HUES64 (cell line): Measurements from ENCODE around the gene HSP90AA1.
"Not testable (repeated sequence)": the region's sequence is repeated elsewhere in the genome, so short reads cannot be mapped to it uniquely, and the experiment has no call there.

Experiments
- H3K27ac ChIP-seq: 2 replicates; pipeline ENCODE4 v1.7.0; 2013; ENCODE audit warnings: low read depth, low read length, inconsistent platforms
- H3K27me3 ChIP-seq: 2 replicates; pipeline ENCODE4 v1.6.1; 2013; ENCODE audit warnings: mild to moderate bottlenecking, low read length; ENCODE audit not compliant: insufficient read depth
- H3K36me3 ChIP-seq: 2 replicates; pipeline ENCODE4 v1.6.1; 2013; ENCODE audit warnings: mild to moderate bottlenecking, low read length; ENCODE audit not compliant: insufficient read depth
- H3K4me1 ChIP-seq: 2 replicates; pipeline ENCODE4 v1.6.1; 2013; ENCODE audit warnings: mild to moderate bottlenecking, low read length, moderate library complexity; ENCODE audit not compliant: insufficient read depth
- H3K4me3 ChIP-seq: 2 replicates; pipeline ENCODE4 v1.5.1; 2013; ENCODE audit warnings: mild to moderate bottlenecking, low read length, moderate library complexity
- H3K9ac ChIP-seq: 2 replicates; pipeline ENCODE4 v1.6.1; 2013; ENCODE audit warnings: mild to moderate bottlenecking, low read depth, low read length
- H3K9me3 ChIP-seq: 2 replicates; pipeline ENCODE4 v1.6.1; 2013; ENCODE audit warnings: low read depth, low read length; ENCODE audit not compliant: insufficient read depth
- WGBS: fragments of 150-250, 120-280 bp; methylation state at CpG from one replicate; pipeline ENCODE4 v1.1.7; 2013; ENCODE audit warnings: missing lambda C conversion rate; 5-methylcytosine and 5-hydroxymethylcytosine counted together

The HSP90AA1 gene

DNA sequence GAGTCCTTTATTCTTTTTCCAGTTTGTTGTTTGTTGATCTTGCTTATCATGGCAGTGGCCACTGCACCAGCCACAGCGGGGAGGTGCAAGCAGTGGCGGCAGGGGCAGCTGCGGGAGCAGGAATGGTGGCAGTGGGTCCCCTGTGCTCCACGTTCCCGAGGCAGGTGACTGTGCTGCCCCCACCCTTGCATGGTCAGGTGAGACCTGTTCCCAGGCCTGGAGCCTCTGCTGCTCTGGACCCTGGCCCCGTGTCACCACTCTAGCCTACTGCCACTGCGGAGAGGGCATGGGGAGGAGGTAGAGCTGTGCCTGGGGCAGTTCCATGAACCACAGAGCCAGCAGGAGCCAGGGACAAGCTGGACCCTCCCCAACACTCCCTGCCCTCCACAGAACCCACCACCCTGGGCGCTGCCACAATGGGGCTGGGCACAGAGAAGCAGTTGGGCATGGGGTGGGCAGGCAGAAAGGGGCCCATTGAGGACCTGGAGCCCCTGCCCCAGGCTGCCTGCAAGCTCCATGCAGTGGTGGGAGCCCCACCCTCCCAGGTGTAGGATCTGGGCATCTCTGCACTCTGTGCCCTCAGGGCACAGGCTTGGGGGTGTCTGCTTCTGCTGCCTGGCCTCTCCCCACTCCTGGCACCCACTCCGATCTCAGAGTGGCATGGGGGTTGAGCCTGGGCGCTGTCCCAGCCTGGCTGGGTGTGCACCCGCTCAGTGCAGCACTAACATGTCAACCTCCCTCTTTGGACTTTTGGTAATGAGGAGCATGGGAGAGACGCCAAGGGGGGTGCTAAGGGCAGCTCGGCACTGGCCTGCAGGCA, 29.7 kb upstream of the HSP90AA1 start:
- WGBS: 94% methylated on average over 13 of the region's 13 CpGs
- no peak overlapping the region for H3K27ac ChIP-seq

DNA sequence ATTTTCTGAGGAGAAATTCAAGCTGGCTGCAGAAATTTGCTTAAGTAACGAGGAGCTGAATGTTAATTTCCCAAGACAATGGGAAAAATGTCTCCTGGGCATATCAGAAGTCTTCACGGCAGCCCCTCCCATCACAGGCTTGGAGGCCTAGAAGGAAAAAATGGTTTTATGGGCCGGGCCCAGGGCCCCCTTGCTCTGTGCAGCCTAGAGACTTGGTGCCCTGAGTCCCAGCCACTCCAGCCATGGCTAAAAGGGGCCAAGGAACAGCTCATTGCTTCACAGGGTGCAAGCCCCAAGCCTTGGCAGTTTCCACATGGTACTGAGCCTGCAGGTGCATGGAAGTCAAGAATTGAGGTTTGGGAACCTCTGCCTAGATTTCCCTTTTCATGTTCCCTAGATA, 24.3 kb upstream of the HSP90AA1 start:
- Histone ChIP-seq H3K4me3 (no peak overlapping the region), H3K4me1 (no peaks in the 10 kb centered on the region), H3K27me3 (no peaks in the 10 kb centered on the region), H3K27ac (no peak overlapping the region), H3K9ac (no peak overlapping the region), H3K9me3 (peaks cover 18% of the 10 kb centered on the region), H3K36me3 (no peaks in the 10 kb centered on the region)
- WGBS: 92% methylated on average over 3 of the region's 3 CpGs

More for the DNA sequence above, 29.7 kb upstream of the HSP90AA1 start:
- no peaks in the 10 kb centered on the region for H3K36me3 ChIP-seq
- no peaks in the 10 kb centered on the region for H3K27me3 ChIP-seq
- H3K9me3 ChIP-seq: peaks cover 22% of the 10 kb centered on the region
- H3K4me3 ChIP-seq: no peak overlapping the region
- no peaks in the 10 kb centered on the region for H3K4me1 ChIP-seq
- H3K9ac ChIP-seq: no peak overlapping the region

DNA sequence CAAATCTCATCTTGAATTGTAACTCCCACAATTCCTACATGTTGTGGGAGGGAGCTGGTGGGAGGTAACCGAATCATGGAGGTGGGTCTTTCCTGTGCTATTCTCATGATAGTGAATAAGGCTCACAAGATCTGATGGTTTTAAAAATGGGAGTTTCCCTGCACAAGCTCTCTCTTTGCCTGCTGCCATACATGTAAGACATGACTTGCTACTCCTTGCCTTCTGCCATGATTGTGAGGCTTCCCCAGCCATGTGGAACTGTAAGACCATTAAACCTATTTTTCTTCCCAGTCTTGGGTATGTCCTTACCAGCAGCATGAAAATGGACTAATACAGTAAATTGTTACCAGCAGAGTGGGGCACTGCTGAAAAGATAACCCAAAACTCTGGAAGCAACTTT, 22.5 kb upstream of the HSP90AA1 start:
- not testable (repeated sequence) for H3K4me3 ChIP-seq, H3K27me3 ChIP-seq, H3K4me1 ChIP-seq, H3K36me3 ChIP-seq, H3K27ac ChIP-seq, H3K9ac ChIP-seq
- no CpG with 5 or more reads among the region's 1 CpG for whole genome bisulfite sequencing
- peaks cover 18% of the 10 kb centered on the region for H3K9me3 ChIP-seq

DNA sequence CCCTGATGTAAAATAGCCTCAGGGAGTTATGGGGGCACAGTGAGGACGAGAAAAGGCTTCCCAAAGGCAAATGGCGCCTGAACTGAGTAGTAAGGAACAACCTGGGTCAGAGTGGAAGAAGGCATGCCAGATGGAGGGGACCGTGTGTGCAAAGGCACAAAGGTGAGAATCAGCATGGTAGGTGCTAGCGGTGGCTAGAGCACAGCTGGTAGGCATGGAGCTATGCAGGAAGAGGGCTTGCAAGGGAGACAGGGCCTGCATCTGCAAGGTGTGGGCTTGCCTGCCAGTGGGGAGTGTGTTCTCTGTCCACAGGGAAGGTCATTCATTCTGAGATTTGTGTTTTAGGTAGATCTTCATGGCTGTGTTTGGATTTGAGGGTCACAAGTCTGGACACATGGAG, 18.5 kb upstream of the HSP90AA1 start:
- Histone ChIP-seq H3K4me3 (no peak overlapping the region), H3K36me3 (no peaks in the 10 kb centered on the region), H3K27me3 (no peaks in the 10 kb centered on the region), H3K4me1 (no peaks in the 10 kb centered on the region), H3K27ac (no peak overlapping the region), H3K9me3 (0 out of 2 replicates have a peak, but pooled peaks cover 3% of the 10 kb centered on the region), H3K9ac (no peak overlapping the region)
- WGBS: 88% methylated on average over 4 of the region's 4 CpGs

DNA sequence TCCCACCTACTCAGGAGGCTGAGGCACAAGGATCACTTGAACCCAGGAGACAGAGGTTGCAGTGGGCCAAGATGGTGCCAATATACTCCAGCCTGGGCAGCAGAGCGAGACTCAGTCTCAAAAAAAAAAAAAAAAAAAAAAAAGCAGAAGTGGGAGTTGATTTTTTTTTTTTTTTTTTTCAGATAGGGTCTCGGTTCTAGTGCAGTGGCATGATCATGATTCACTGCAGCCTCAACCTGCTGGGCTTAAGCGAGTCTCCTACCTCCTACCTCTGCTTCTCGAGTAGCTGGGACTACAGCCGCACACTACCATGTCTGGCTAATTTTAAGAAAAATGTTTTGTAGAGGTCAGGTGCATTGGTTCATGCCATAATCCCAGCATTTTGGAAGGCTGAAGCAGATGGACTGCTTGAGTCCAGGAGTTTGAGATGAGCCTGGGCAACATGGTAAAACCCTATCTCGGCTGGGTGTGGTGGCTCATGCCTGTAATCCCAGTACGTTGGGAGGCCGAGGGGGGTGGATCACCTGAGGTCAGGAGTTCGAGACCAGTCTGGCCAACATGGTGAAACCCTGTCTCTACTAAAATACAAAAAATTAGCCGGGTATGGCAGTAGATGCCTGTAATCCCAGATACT, 16.3 kb upstream of the HSP90AA1 start:
- Histone ChIP-seq H3K36me3 (no peaks in the 10 kb centered on the region), H3K4me3 (no peak overlapping the region), H3K27ac (no peak overlapping the region), H3K4me1 (no peaks in the 10 kb centered on the region), H3K27me3 (no peaks in the 10 kb centered on the region), H3K9ac (no peak overlapping the region), H3K9me3 (no peaks in the 10 kb centered on the region)
- WGBS: 95% methylated on average over 10 of the region's 10 CpGs

DNA sequence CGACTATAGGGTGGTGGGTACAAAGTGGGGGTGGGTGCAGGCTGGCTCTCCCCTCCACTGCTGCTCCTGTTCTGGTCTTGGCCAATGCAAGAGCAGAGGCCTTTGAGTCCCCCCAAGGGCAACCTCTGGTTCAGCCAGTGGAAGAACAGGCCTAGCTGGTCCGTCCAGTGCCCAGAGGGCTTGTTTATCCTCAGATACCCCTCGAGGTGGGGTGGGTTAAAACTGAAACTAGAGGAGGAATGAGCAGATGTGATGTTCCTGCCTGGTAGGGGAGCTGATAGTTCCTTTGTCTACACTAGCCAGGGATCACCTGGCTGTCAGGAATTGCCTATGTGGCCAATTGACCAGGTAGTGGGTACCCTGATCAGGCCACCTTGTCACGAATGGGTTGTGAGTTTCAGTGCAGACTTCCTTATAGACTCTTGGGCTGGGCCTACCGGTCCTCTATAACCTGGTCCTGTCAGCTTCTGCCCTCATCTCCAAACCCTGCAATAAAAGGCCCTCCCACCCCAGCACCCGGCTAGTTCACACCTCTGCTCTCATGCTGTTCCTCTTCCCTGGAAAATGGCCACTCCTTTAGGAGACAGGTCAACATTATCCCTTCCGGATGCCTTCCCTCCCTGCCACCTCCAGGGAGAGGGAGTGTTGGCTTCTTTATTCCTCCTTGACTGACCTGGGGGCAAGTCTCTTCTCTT, 10.7 kb upstream of the HSP90AA1 start:
- Histone ChIP-seq H3K9ac (no peak overlapping the region), H3K4me1 (peaks cover 12% of the 10 kb centered on the region), H3K4me3 (no peak overlapping the region), H3K27ac (no peak overlapping the region), H3K27me3 (no peaks in the 10 kb centered on the region), H3K36me3 (no peaks in the 10 kb centered on the region), H3K9me3 (no peaks in the 10 kb centered on the region)
- WGBS: 62% methylated on average over 7 of the region's 7 CpGs

DNA sequence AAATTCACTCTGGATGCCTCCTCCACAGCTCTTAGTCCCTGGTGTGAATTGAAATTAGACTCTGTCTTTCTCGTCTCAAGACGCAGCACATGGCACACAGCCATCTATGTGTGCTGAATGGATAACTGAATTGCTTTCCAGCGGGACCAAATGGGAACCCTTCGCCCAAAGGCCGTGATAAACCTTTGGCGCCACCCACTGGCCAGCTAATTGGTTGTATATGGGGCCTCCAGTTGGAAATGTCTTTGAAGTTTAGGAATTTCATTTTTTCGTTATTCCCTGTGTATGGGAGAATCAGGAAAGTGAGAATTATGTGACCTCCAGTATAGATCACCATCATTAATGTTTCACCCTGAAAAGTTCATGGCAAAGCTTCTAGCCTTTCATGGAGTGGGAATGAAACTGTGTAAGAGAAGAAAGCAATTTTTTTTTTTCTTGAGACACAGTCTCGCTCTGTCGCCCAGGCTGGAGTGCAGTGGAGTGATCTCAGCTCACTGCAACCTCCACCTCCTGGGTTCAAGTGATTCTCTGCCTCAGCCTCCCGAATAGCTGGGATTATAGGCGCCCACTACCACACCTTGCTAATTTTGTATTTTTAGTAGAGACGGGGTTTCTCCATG, 9.8 kb upstream of the HSP90AA1 start:
- H3K9me3 ChIP-seq: no peaks in the 10 kb centered on the region
- no peak overlapping the region for H3K4me3 ChIP-seq
- no peak overlapping the region for H3K27ac ChIP-seq
- 39% methylated on average over 10 of the region's 12 CpGs for WGBS
- H3K9ac ChIP-seq: no peak overlapping the region
- no peaks in the 10 kb centered on the region for H3K36me3 ChIP-seq
- H3K27me3 ChIP-seq: no peaks in the 10 kb centered on the region
- H3K4me1 ChIP-seq: peaks cover 12% of the 10 kb centered on the region

DNA sequence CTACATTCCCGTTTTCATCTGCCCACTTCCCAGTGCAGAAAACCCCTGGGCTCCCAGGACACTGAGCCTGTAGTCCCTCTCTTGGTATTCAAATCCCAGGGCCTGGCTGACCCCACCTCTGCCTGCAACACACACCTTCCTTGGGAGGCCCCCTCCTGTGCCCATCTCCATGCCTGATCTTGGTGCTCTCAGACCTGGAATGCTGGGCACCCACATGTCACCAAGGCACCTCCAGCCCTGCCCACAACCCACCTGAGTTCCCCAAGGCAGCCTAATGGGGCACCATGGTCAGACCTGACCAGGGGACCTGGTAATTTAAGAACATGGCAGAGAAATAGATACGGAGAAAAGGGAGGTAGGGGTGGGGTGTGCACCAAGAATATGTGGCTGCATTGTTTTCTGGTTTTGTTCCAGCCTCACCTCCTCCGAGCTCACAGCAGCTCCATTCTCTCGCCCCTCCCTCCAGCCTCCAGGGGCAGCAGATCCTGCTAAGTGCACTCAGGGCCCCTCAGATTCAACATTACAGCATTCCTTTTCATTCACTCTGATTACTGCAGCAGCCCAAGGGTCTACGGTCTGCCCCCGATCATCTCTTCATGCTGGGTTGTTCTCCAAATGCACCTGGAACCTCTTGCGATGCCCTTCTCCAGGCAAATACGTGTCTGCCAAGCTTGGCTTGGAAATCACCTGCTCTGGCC, 9.2 kb upstream of the HSP90AA1 start:
- Histone ChIP-seq H3K9me3 (no peaks in the 10 kb centered on the region), H3K4me1 (peaks cover 12% of the 10 kb centered on the region), H3K36me3 (no peaks in the 10 kb centered on the region), H3K27me3 (no peaks in the 10 kb centered on the region), H3K9ac (no peak overlapping the region), H3K27ac (no peak overlapping the region), H3K4me3 (no peak overlapping the region)
- WGBS: 68% methylated on average over 8 of the region's 8 CpGs

DNA sequence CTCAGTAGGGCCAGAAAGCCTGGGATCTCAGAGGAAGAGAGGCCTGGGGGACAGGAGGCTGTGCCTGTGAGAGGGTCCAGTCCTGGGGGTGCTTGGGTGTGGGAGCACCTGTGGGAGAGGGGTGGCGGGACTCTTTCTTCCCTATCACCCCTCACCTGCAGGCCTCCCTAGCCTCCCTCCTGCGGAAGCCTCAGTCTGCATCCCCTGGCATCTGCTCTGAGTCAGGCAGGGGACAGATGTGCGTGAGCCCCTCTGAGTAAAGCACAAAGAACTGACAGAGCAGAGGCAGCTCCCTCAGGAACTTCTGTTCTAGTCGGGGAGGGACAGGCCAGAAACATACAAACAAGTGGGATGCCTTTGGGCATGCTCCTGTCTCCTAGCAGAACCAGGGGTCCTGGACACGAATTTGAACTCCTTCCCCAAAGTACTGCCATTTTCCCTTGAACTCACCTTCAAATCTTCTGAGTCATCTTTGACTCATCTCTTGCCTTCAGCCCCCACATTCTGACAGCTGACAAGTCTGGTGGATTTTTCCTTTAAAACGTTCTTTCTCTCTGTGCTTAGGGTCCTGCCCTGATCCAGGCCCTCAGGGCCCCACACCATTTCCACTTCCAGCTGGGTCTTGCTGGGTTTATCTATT, 8.5 kb upstream of the HSP90AA1 start:
- H3K4me1 ChIP-seq: peaks cover 12% of the 10 kb centered on the region
- 68% methylated on average over 5 of the region's 6 CpGs for WGBS

DNA sequence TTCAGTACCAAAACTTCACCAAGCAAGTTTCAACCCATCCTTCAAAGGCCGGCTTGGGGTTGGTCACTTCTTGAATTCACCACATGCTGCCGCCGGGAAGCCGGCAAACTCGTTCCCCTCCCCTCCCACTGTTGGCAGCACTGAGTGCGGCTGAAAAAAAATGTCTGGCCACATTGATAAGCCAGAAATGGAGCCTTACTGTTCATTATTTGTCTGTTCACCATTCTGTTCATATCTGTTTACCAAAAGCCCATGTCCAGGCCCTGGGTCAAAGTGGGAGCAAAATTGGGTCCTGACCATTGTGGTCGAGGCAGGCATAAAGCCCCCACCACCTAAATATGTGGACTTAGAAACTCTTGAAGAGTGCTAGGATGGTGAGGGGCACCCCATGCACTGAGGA, 7.3 kb upstream of the HSP90AA1 start:
- H3K36me3 ChIP-seq: no peaks in the 10 kb centered on the region
- peaks cover 12% of the 10 kb centered on the region for H3K4me1 ChIP-seq
- H3K27ac ChIP-seq: no peak overlapping the region
- no peak overlapping the region for H3K9ac ChIP-seq
- H3K27me3 ChIP-seq: no peaks in the 10 kb centered on the region
- no peak overlapping the region for H3K4me3 ChIP-seq
- H3K9me3 ChIP-seq: no peaks in the 10 kb centered on the region
- WGBS: 74% methylated on average over 7 of the region's 7 CpGs

More for the DNA sequence above, 8.5 kb upstream of the HSP90AA1 start:
- Histone ChIP-seq H3K9me3 (no peaks in the 10 kb centered on the region), H3K27me3 (no peaks in the 10 kb centered on the region), H3K36me3 (no peaks in the 10 kb centered on the region), H3K9ac (no peak overlapping the region), H3K27ac (no peak overlapping the region), H3K4me3 (no peak overlapping the region)
